ENCODE measurements around the gene POLR3E.

GRCh38 chr16:22274916-22275315, 22.3 kb upstream of the POLR3E start:
- TF ChIP-seq EZH2 (IDR thresholded peaks at IDR 0.05; ENCODE audit: insufficient read depth, poor library complexity, severe bottlenecking) (no peak), EZH2phosphoT487 (IDR thresholded peaks at IDR 0.05; ENCODE audit: insufficient read depth, low read depth) (no peak)
